ENCODE results near the gene CCNJ. TPM values are rescaled to one million over a fixed set of nuclear protein-coding genes. Genes with fewer than 3 reads are reported as not detected.

The CCNJ gene
- total and polyA plus RNA-seq, 2 of the 13 experiments (the other 11 are each of a cell fraction or from before 2014, with no cell fraction given) = 14.1 to 21.5 TPM

- TF ChIP-seq KDM3A (CRISPR knock-in tag; IDR thresholded peaks at IDR 0.05; ENCODE audit: low read depth) (peak; percentile 16), ZNF235 (CRISPR knock-in tag; IDR thresholded peaks at IDR 0.05; ENCODE audit: borderline replicate concordance) (peak; percentile 87), TBX2 (CRISPR knock-in tag; IDR thresholded peaks at IDR 0.05; ENCODE audit: borderline replicate concordance) (peak; percentile 83), ZNF501 (CRISPR knock-in tag; IDR thresholded peaks at IDR 0.05) (peak; percentile 96), KLF16 (CRISPR knock-in tag; IDR thresholded peaks at IDR 0.05) (peak in 1 of 2 experiments; percentile 84; a peak in 1 of 4 replicates), KLF13 (CRISPR knock-in tag; IDR thresholded peaks at IDR 0.05) (peak; percentile 30; the same call in 1 of the 2 replicates), CBX2 (IDR thresholded peaks at IDR 0.05; ENCODE audit: low read depth, low read length) (no peak), CBX2 (CRISPR knock-in tag; IDR thresholded peaks at IDR 0.05; ENCODE audit: low read depth) (peak; percentile 49; the same call in 1 of the 2 replicates), XRCC5 (optimal IDR thresholded peaks at IDR 0.05; ENCODE audit: low read length) (peak; percentile 82), ELF4 (CRISPR knock-in tag; IDR thresholded peaks at IDR 0.05; ENCODE audit: borderline replicate concordance) (peak; percentile 99), TRIM24 (CRISPR knock-in tag; IDR thresholded peaks at IDR 0.05) (no peak), SP1 (IDR thresholded peaks at IDR 0.05) (no peak), SP1 (CRISPR knock-in tag; IDR thresholded peaks at IDR 0.05) (peak; percentile 56; the same call in 1 of the 2 replicates), ZFP41 (CRISPR knock-in tag; IDR thresholded peaks at IDR 0.05; ENCODE audit: borderline replicate concordance) (no peak), IRF1 (CRISPR knock-in tag; IDR thresholded peaks at IDR 0.05; ENCODE audit: low read depth) (no peak), ZNF749 (CRISPR knock-in tag; IDR thresholded peaks at IDR 0.05; ENCODE audit: borderline replicate concordance) (no peak; the same call in 1 of the 2 replicates), ZNF879 (CRISPR knock-in tag; IDR thresholded peaks at IDR 0.05) (peak; percentile 33; the same call in 1 of the 2 replicates), MEIS1 (CRISPR knock-in tag; IDR thresholded peaks at IDR 0.05; ENCODE audit: borderline replicate concordance) (0 out of 2 replicates have a peak, but pooled peaks have one; percentile 22), GZF1 (CRISPR knock-in tag; IDR thresholded peaks at IDR 0.05) (no peak), NAIF1 (CRISPR knock-in tag; IDR thresholded peaks at IDR 0.05; ENCODE audit: borderline replicate concordance) (no peak; the same call in 1 of the 2 replicates), HDAC1 (CRISPR knock-in tag; IDR thresholded peaks at IDR 0.05) (peak; percentile 90), TCF7 (IDR thresholded peaks at IDR 0.05; ENCODE audit: low read depth) (no peak), ZNF10 (CRISPR knock-in tag; IDR thresholded peaks at IDR 0.05; ENCODE audit: borderline replicate concordance, low read depth) (no peak), SNAPC5 (CRISPR knock-in tag; IDR thresholded peaks at IDR 0.05; ENCODE audit: borderline replicate concordance) (no peak; the same call in 1 of the 2 replicates), ZFP62 (CRISPR knock-in tag; IDR thresholded peaks at IDR 0.05) (no peak), MTF1 (CRISPR knock-in tag; IDR thresholded peaks at IDR 0.05) (no peak; the same call in 1 of the 2 replicates)
- TF ChIP-seq, protein P1, sequence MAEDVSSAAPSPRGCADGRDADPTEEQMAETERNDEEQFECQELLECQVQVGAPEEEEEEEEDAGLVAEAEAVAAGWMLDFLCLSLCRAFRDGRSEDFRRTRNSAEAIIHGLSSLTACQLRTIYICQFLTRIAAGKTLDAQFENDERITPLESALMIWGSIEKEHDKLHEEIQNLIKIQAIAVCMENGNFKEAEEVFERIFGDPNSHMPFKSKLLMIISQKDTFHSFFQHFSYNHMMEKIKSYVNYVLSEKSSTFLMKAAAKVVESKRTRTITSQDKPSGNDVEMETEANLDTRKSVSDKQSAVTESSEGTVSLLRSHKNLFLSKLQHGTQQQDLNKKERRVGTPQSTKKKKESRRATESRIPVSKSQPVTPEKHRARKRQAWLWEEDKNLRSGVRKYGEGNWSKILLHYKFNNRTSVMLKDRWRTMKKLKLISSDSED (CRISPR knock-in tag; IDR thresholded peaks at IDR 0.05) = no peak
- TF ChIP-seq, protein P2, sequence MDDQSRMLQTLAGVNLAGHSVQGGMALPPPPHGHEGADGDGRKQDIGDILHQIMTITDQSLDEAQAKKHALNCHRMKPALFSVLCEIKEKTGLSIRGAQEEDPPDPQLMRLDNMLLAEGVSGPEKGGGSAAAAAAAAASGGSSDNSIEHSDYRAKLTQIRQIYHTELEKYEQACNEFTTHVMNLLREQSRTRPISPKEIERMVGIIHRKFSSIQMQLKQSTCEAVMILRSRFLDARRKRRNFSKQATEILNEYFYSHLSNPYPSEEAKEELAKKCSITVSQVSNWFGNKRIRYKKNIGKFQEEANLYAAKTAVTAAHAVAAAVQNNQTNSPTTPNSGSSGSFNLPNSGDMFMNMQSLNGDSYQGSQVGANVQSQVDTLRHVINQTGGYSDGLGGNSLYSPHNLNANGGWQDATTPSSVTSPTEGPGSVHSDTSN (CRISPR knock-in tag; IDR thresholded peaks at IDR 0.05; ENCODE audit: borderline replicate concordance) = no peak
These were observed 46.5 kb downstream of the CCNJ start (continued) for GRCh38 chr10:96089670-96090462.

Measured in HepG2 (cell line).